Measurements from ENCODE around the gene DNAJC5. TPM values are rescaled to one million over a fixed set of nuclear protein-coding genes. Genes with fewer than 3 reads are reported as not detected.
"Not testable (repeated sequence)": the region's sequence is repeated elsewhere in the genome, so short reads cannot be mapped to it uniquely, and the experiment has no call there.

Gene DNAJC5
- total RNA-seq, 1 experiment from 2014 or later: 79.9 TPM

DNA sequence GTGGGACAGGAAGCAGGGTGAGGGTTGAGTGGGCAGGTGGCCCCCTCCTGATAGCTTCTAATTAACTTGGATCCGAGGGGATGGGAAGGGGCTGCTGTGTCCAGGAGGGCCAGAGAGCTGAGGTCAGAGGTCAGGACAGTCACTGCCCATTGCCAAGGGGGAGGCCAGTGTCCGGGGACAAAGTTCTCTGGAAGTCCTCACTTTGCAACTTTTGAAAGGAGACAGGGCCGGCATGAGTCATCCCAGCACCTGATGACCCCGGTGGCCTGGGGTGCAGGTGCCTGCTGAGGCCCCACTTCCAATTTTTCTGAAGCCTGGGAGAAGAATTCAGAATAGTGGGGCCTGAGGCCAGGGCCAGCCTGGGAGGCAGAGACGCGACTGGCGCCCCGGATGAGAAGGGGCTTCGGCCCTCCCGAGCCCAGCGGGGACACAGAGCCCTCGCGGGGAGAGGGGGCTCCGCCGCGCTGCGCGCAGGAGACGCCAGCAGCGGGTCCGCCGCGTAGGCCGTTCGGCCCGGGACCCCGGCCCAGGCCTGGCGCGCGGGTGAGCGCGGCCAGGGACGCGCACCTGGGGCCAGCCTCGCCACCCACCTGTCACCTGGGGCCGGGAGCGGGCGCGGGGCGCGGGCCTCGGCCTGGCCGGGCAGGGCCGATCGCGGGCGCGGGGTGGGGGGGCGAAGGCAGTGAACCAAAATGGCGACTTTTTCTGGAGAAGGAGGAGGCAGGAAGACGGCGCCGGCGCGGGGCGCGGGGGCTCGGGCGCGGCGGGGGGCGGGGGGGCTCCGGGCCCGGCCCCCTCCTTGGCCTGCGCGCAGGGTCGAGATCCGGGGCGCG, 74.2 kb downstream of the DNAJC5 start:
- Mint-ChIP-seq H3K4me3 (ENCODE audit: low read depth, unreplicated experiment) (peak overlapping the region; percentile 80), H3K36me3 (ENCODE audit: insufficient read depth, unreplicated experiment) (peaks cover 55% of the 10 kb centered on the region), H3K9me3 (ENCODE audit: low read depth, unreplicated experiment) (no peaks in the 10 kb centered on the region), H3K27me3 (ENCODE audit: unreplicated experiment) (no peaks in the 10 kb centered on the region), H3K4me1 (ENCODE audit: low read depth, unreplicated experiment) (peaks cover 28% of the 10 kb centered on the region), H3K27ac (ENCODE audit: unreplicated experiment) (peak overlapping the region; percentile 68)
- TF ChIP-seq, protein P1, sequence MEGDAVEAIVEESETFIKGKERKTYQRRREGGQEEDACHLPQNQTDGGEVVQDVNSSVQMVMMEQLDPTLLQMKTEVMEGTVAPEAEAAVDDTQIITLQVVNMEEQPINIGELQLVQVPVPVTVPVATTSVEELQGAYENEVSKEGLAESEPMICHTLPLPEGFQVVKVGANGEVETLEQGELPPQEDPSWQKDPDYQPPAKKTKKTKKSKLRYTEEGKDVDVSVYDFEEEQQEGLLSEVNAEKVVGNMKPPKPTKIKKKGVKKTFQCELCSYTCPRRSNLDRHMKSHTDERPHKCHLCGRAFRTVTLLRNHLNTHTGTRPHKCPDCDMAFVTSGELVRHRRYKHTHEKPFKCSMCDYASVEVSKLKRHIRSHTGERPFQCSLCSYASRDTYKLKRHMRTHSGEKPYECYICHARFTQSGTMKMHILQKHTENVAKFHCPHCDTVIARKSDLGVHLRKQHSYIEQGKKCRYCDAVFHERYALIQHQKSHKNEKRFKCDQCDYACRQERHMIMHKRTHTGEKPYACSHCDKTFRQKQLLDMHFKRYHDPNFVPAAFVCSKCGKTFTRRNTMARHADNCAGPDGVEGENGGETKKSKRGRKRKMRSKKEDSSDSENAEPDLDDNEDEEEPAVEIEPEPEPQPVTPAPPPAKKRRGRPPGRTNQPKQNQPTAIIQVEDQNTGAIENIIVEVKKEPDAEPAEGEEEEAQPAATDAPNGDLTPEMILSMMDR (IDR thresholded peaks at IDR 0.05; ENCODE audit: unreplicated experiment): no peak
- TSS peak; percentile 34 for BruUV-seq (replicated peaks)
- intact Hi-C loops (cut with micrococcal nuclease; ENCODE audit: unreplicated experiment): no loop called here
- CTCF ChIA-PET: interaction anchor here (0.6 kb wide), 1 partner anchor 327 kb away, joined by 4 read pairs; no protein-coding TSS in a partner anchor
- peak; percentile 56 for DNase-seq

DNA sequence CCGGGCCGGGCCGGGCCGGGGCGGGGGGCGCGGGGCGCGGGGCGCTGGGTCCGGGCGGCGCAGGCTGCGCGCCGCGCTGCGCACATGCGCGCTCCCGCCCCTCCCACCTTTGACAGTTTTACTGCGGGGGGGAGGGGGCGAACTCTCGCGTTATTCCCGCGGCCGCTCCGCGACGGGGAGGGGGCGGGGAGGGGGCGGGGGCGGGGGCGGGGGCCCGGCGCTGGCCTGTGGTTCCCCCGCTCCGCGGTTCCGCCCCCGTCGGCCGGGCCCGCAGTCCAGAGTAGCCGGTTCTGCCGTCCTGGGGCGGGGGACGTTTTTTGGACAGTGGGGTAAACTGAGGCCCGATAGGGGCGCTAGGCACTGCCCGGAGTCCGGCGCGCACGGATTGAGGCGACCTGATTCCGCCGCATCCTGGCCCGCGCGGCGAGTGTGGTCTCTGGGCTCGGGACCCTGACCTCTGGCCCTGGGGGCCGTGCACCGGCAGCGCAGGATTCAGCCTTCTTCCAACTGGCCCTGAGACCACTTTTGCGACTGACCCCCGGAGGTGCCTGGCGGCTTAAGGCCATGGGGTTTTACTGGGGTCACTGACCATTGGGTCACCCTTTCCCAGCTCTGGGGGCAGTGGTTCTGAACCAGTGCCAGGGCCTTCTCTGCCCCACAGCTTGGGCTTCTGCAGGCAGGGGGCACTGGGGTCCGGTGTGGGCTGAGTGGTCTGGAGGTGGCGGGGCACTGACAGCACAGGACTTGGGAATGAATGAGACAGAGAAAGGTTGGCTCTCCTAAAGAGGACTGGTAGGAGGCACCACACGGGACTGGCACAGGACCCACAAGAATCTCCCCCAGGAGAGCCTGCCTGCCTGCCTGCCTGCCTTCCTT, 75.2 kb downstream of the DNAJC5 start, which contains the start of gene ZNF512B:
Gene ZNF512B (minus strand): TSS at position 93 of the 876 bp plus-strand sequence. CDS start 1,980 bp downstream, outside the sequence.
- CTCF ChIA-PET: no interaction called here
- Mint-ChIP-seq H3K9me3 (ENCODE audit: low read depth, unreplicated experiment) (no peaks in the 10 kb centered on the region), H3K27ac (ENCODE audit: unreplicated experiment) (peak within 1 kb of the TSS; percentile 68), H3K4me3 (ENCODE audit: low read depth, unreplicated experiment) (peak within 1 kb of the TSS; percentile 80), H3K36me3 (ENCODE audit: insufficient read depth, unreplicated experiment) (peaks cover 50% of the 10 kb centered on the region), H3K4me1 (ENCODE audit: low read depth, unreplicated experiment) (peaks cover 37% of the 10 kb centered on the region), H3K27me3 (ENCODE audit: unreplicated experiment) (no peaks in the 10 kb centered on the region)
- intact Hi-C loops (cut with micrococcal nuclease; ENCODE audit: unreplicated experiment): loop anchor here (5.0 kb wide), 1 partner anchor 433 kb away; the partner anchor contains the start of gene PTK6
- TF ChIP-seq, protein P1 (IDR thresholded peaks at IDR 0.05; ENCODE audit: unreplicated experiment): no peak
- no TSS peak for BruUV-seq (replicated peaks)
- peak; percentile 90 for DNase-seq

DNA sequence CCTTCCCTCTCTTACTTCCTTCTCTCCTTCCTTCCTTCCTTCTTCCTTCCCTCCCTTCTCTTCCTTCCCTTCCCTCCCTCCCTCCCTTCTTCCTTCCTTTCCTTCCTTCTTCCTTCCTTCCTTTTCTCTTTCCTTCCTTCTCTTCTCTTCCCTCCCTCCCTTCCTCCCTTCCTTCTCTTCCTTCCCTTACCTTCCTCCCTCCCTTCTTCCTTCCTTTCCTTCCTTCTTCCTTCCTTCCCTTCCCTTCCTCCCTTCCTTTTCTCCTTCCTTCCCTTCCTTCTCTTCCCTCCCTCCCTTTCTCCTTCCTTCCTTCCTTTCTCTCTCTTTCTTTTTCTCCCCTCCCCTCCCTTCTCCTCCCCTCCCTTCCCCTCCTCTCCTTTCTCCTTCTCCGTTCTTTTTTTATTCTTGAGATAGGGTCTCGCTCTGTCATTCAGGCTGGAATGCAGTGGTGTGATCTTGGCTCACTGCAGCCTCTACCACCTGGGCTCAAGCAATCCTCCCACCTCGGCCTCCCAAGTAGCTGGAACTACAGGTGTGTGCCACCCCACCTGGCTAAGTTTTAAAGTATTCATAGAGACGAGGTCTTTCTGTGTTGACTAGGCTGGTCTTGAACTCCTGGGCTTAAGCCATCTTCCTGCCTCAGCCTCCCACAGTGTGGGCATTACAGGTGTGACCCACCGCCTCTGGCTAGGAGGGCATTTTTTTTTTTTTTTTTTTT, 75.9 kb downstream of the DNAJC5 start:
- CTCF ChIA-PET: interaction anchor here (0.6 to 0.7 kb wide), 2 partner anchors 547 to 720 kb away, joined by 6 to 12 read pairs; no protein-coding TSS in a partner anchor
- no TSS peak for BruUV-seq (replicated peaks)
- peak overlapping the region; percentile 31 for H3K27ac Mint-ChIP-seq (ENCODE audit: unreplicated experiment)

DNA sequence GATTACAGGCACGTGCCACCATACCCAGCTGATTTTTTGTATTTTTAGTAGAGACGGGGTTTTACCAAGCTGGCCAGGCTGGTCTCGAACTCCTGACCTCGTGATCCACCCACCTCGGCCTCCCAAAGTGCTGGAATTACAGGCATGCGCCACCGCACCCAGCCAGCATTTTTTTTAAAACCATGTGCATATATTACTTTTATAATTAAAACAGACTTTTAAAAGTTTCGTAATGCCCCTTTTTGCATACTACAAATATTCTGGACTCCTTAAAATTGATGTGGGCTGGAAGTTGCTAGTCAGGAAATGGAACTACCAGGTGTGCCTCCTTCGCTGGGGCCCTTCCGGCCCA, 77.0 kb downstream of the DNAJC5 start:
- BruUV-seq (replicated peaks); H3K27ac Mint-ChIP-seq (ENCODE audit: unreplicated experiment); H3K4me3 Mint-ChIP-seq (ENCODE audit: low read depth, unreplicated experiment); H3K27me3 Mint-ChIP-seq (ENCODE audit: unreplicated experiment); H3K9me3 Mint-ChIP-seq (ENCODE audit: low read depth, unreplicated experiment); DNase-seq: not testable (repeated sequence)
- Mint-ChIP-seq H3K4me1 (ENCODE audit: low read depth, unreplicated experiment) (peaks cover 38% of the 10 kb centered on the region), H3K36me3 (ENCODE audit: insufficient read depth, unreplicated experiment) (peaks cover 56% of the 10 kb centered on the region)
- intact Hi-C loops (cut with micrococcal nuclease; ENCODE audit: unreplicated experiment): loop anchor here (5.0 kb wide), 1 partner anchor 435 kb away; the partner anchor contains the start of gene PTK6
- CTCF ChIA-PET: interaction anchor here (0.7 kb wide), 1 partner anchor 210 kb away, joined by 7 read pairs; no protein-coding TSS in a partner anchor

More for the DNA sequence above, 75.9 kb downstream of the DNAJC5 start:
- Mint-ChIP-seq H3K4me3 (ENCODE audit: low read depth, unreplicated experiment) (peak overlapping the region; percentile 53), H3K9me3 (ENCODE audit: low read depth, unreplicated experiment) (no peaks in the 10 kb centered on the region), H3K4me1 (ENCODE audit: low read depth, unreplicated experiment) (peaks cover 38% of the 10 kb centered on the region), H3K36me3 (ENCODE audit: insufficient read depth, unreplicated experiment) (peaks cover 49% of the 10 kb centered on the region), H3K27me3 (ENCODE audit: unreplicated experiment) (no peaks in the 10 kb centered on the region)
- DNase-seq: no peak
- intact Hi-C loops (cut with micrococcal nuclease; ENCODE audit: unreplicated experiment): loop anchor here (5.0 kb wide), 1 partner anchor 434 kb away; the partner anchor contains the start of gene PTK6
- TF ChIP-seq, protein P1 (IDR thresholded peaks at IDR 0.05; ENCODE audit: unreplicated experiment): no peak
